GM19023 (cell line): ENCODE results near the gene GUCA2B.

Source experiments
- ATAC-seq: cut with Tn5 transposase; IDR thresholded peaks from one replicate; pipeline ENCODE4 v1.9.1; 2021; ENCODE audit warnings: mild to moderate bottlenecking, moderate library complexity; ENCODE audit not compliant: unreplicated experiment

The GUCA2B gene

DNA sequence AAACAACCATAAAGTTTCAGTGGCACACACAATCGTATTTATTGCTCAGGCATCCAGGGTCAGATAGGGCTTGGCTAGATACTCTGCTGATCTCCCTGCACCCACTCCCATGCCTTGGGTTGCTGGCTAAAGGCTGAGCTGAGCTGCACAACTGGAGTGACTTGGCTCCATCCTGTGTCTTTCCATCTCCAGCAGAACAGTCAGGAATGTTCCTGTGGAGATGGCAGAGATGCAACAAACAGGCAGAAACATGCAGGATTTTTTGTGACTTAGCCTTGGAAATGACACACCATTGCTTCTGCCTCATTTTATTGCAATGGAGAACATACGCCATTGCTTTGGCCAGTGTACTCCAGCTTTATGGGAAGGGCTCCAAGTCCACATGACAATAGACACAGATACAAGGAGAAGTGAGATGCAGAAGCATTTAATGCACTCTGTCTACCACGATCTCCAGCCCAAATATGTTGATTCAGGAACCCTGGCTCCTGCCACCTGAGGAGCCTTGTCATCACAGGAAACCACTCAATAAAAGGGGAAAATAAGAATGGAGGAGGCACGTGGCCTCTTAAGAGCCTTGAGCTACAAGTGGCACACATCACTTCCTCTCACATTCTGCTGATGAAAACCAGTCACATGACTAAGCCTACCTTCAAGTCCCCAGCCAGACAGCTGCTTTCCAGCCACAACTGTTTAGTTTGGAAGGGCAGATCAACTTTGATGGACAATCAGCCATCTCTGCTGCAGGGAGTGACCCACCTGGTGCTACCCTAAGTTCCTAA lies 10.1 kb upstream of the GUCA2B start:
- ATAC-seq = no peak

GRCh38 chr1:42143896-42144710 lies 9.1 kb upstream of the GUCA2B start:
- no peak for ATAC-seq

DNA sequence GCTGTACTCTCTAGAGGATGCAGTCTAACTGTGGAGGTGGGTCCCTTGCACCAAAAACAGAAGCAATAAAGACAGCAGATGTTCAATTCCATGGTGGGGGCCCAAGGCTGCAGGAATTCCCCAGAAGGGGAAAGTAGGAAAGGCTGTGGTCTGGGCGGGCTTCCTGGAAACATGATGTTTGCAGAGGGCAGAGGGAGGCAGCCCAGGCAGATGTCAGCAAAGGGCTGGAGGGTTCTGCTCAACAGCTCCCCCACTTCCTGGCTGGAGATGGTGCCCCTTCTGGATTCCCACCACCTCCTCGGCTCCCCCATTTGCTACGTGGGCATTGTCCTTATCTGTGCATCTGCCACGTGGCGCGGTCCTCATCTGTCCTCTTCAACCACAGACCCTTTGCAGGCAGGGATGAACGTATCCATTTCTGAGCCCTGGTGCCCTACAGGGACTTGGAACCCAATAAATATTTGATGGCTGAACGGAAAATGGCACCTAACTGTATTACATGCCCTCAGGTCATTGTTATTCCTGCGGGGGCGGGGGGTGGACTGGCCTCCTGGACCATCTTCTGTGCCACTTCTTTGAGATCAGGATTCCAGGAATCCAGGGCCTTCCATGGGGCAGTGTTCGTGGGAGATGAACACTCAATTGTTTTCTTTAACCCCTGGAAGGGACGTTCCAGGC lies 8.4 kb upstream of the GUCA2B start:
- no peak for ATAC-seq

- ATAC-seq = no peak
Observed at GRCh38 chr1:42145389-42145716, 7.9 kb upstream of the GUCA2B start.

GRCh38 chr1:42145764-42146625 lies 7.2 kb upstream of the GUCA2B start:
- ATAC-seq = no peak

DNA sequence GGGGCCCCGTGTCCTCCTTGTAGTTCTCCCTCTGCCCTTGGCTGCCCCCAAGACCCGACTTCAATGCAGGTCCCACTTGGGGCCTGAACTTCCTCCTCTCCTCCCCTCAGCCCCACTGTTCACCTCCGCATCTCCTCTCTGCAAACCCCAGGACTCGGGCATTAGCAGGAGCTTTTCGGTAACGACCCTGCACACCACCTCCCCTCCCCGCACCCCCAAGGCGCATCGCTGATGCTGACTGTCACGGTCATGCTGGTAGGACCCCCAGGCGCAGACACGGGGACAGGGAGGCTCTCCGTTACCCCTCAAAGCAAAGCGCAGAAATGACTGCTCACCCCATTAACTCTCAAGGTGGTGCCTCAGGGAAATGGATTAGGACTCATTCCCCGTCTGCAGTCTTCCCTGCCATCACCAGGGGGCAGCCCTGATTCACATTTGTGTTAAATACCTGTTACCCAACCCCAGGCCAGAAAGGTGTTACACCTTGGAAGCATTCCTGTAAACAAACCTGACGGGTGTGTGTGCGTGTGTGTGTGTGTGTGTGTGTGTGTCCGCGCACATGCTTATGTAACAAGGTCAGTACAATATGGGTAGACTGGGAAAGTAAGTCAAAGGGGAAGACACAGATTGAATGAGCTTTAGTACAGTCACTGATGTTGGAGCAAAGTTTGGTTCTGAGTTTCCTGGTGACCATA lies 6.4 kb upstream of the GUCA2B start:
- no peak for ATAC-seq

- no peak for ATAC-seq
Observed at GRCh38 chr1:42148166-42148565, 5.0 kb upstream of the GUCA2B start.

DNA sequence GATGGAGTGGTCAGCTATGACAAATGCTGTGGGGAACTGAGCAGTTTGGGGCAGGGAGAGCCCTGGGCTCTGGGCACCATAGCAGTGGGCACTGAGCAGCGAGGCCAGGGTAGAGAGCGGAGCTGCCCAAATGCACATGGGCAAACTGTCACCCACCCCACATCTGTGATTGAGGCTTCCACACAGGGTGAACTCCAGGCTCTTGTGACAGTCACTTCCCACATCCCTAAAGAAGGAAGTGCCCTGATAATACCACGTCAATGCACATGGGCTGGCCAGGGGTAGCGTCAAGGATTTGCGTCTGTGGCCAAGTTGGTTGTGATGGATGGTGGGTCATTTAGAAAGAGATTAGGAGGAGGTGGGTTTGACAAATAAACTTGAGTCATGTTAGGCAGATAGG lies 2.6 kb upstream of the GUCA2B start:
- no peak for ATAC-seq

DNA sequence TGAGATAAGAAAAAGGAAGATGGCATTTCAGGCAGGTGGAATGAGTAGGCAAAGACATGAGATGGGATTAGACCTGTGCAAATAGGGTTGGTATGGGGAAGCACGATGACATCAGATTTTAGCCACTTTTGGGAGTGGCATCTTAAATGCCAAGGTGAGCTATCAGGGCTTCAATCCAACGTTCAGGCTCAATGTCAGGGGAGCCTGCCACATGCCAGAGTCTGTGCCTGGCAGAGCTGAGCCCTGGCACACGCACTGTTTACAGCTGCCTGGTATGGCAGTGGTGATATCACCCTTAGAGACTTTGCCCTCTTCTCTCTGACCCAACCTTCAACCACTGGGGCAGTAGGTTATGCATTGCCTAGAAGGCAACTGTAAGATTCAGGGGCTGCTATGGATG lies 1.1 kb upstream of the GUCA2B start:
- ATAC-seq = no peak

GRCh38 chr1:42153624-42154023 lies 414 bp downstream of the GUCA2B start:
- no peak for ATAC-seq

- no peak for ATAC-seq
Observed at GRCh38 chr1:42154685-42155084, 1.5 kb downstream of the GUCA2B start.

DNA sequence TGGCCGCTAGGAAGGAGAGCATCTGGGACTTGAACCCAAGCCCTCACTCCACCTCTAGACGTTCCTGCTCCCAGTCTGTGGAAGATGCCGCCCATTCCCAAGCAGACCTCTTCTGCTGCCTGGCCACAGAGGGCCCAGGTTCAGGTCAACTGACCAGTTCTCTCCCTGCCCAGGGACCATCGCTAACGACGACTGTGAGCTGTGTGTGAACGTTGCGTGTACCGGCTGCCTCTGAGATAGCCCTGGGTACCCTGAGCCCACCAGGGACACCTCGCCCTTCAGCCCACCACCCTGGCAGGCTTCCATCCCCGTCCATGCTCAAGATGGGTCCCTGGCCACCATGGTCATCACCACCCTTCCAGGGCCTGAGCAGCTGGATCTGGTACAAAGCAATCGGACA lies 2.2 kb downstream of the GUCA2B start:
- no peak for ATAC-seq

- ATAC-seq = no peak
Observed at GRCh38 chr1:42157667-42158066, 4.5 kb downstream of the GUCA2B start.

- no peak for ATAC-seq
Observed at GRCh38 chr1:42158189-42158588, 5.0 kb downstream of the GUCA2B start.

DNA sequence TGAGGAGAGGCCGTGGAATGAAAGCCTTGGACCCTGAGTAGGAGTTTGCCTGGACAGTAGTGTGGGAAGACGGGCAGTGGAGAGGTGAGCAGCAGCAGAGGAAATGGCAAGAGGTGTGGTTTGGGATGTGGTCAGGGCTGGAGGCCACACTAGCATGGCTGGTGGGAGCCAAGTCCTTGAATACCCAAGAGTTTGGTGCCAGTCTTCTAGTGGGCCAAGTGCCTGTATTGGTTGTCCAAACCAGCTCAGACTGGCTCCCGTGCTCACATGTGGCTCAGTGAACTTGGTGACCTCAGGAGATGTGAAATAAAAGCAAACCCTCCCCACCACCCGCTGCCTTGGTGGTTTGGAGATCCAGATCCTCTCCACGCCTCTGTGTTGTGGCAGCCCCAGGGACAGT lies 9.0 kb downstream of the GUCA2B start:
- no peak for ATAC-seq

DNA sequence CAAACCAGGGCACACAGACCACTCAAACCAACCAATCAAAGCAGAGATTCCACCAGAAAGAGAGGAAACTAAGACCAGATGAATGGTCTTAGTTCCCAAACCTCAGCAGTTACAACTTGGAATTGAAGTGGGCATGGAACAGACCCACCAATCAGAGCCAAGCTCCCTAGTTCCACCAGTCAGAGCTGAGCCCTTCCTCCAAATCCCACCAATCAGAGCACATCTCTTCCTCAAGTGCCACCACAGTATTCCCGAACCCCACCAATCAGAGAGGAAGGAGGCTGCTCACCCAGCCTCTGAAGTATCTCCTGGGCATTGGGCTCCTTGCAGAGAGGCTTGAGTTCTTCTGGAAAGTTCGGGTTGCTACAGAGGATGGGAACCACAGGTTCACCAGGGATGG lies 9.9 kb downstream of the GUCA2B start:
- ATAC-seq = no peak

- ATAC-seq = no peak
Observed at GRCh38 chr1:42163536-42164503, 10.6 kb downstream of the GUCA2B start.

DNA sequence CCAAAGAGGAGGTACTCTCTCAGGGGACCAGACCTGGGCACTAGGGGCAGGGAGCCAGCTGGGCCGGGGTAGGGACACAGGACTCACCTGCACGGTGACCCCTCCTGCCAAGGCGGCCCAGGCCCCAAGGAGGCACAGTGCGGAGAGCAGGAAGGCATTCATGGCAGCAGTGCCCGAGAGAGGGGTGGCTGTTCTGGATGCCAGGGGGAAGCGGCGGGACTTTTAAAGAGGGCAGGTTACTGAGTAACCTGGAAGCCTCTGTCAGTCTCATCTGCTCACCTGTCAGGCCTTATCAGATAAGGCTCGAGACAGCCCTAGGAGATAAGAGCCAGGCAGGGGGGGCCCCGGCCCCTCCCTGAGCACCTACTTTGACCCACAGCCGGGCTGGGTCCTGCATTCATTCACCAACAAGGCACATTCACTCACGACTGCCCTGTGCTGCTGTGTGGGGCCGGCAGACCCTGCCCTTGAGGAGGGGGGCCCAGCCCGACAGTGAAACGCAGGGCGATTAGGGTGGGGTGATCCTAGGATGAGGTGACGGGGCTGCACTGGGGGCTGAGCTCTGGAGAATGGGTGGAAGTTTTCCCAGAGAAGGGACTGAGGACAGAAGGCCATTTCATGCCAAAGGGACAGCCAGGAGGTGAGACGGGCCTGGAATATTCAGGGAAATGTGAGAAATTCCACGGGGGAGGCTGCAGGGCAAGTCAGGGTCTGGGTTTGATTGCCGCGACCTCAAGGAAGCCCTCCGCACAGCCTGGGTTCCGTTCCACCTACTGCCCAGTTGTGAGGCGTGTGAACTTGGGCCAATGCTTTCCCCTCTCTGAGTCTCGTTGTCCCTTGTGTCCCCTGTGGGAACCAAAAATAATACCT lies 11.6 kb downstream of the GUCA2B start, which contains the start of gene GUCA2A:
Gene GUCA2A (minus strand): TSS at position 195 of the 870 bp plus-strand sequence. CDS start 33 bp downstream, at position 162.
- no peak for ATAC-seq
